ENCODE results near the gene GSTK1.

The GSTK1 gene

GRCh38 chr7:143300959-143301935, 38.0 kb downstream of the GSTK1 start:
- no peak for DNase-seq

- DNase-seq = no peak
These were observed 40.5 kb downstream of the GSTK1 start for GRCh38 chr7:143303733-143304132.

GRCh38 chr7:143304938-143305337, 41.7 kb downstream of the GSTK1 start:
- DNase-seq = no peak

GRCh38 chr7:143305423-143306070, 42.3 kb downstream of the GSTK1 start:
- DNase-seq = peak; percentile 52

- no peak for DNase-seq
These were observed 45.4 kb downstream of the GSTK1 start for GRCh38 chr7:143308632-143309031.

- DNase-seq = no peak
These were observed 50.9 kb downstream of the GSTK1 start for GRCh38 chr7:143314127-143314526.

- no peak for DNase-seq
These were observed 52.5 kb downstream of the GSTK1 start, which contains the start of gene CLCN1 for GRCh38 chr7:143315776-143316175. Gene CLCN1, plus strand, starts transcription at chr7:143316111. Its CDS starts 102 bp downstream, at chr7:143316213.

- no peak for DNase-seq
These were observed 53.3 kb downstream of the GSTK1 start for GRCh38 chr7:143316492-143316891.

- no peak for DNase-seq
These were observed 55.4 kb downstream of the GSTK1 start for GRCh38 chr7:143318661-143319060.

Data from activated effector memory CD4-positive, alpha-beta T cell treated with Interleukin-2 at 50 U/mL for 16 hours (primary cell).